Astrocyte of the hippocampus (primary cell): ENCODE measurements around the gene USP34.
"Not testable (repeated sequence)": the region's sequence is repeated elsewhere in the genome, so short reads cannot be mapped to it uniquely, and the experiment has no call there.

Experiments used
- DNase-seq: peaks from one replicate; pipeline ENCODE4 v3.0.0; 2011; ENCODE audit warnings: low read depth, low spot score

Gene USP34, protein sequence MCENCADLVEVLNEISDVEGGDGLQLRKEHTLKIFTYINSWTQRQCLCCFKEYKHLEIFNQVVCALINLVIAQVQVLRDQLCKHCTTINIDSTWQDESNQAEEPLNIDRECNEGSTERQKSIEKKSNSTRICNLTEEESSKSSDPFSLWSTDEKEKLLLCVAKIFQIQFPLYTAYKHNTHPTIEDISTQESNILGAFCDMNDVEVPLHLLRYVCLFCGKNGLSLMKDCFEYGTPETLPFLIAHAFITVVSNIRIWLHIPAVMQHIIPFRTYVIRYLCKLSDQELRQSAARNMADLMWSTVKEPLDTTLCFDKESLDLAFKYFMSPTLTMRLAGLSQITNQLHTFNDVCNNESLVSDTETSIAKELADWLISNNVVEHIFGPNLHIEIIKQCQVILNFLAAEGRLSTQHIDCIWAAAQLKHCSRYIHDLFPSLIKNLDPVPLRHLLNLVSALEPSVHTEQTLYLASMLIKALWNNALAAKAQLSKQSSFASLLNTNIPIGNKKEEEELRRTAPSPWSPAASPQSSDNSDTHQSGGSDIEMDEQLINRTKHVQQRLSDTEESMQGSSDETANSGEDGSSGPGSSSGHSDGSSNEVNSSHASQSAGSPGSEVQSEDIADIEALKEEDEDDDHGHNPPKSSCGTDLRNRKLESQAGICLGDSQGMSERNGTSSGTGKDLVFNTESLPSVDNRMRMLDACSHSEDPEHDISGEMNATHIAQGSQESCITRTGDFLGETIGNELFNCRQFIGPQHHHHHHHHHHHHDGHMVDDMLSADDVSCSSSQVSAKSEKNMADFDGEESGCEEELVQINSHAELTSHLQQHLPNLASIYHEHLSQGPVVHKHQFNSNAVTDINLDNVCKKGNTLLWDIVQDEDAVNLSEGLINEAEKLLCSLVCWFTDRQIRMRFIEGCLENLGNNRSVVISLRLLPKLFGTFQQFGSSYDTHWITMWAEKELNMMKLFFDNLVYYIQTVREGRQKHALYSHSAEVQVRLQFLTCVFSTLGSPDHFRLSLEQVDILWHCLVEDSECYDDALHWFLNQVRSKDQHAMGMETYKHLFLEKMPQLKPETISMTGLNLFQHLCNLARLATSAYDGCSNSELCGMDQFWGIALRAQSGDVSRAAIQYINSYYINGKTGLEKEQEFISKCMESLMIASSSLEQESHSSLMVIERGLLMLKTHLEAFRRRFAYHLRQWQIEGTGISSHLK (N-terminal part only)

DNA sequence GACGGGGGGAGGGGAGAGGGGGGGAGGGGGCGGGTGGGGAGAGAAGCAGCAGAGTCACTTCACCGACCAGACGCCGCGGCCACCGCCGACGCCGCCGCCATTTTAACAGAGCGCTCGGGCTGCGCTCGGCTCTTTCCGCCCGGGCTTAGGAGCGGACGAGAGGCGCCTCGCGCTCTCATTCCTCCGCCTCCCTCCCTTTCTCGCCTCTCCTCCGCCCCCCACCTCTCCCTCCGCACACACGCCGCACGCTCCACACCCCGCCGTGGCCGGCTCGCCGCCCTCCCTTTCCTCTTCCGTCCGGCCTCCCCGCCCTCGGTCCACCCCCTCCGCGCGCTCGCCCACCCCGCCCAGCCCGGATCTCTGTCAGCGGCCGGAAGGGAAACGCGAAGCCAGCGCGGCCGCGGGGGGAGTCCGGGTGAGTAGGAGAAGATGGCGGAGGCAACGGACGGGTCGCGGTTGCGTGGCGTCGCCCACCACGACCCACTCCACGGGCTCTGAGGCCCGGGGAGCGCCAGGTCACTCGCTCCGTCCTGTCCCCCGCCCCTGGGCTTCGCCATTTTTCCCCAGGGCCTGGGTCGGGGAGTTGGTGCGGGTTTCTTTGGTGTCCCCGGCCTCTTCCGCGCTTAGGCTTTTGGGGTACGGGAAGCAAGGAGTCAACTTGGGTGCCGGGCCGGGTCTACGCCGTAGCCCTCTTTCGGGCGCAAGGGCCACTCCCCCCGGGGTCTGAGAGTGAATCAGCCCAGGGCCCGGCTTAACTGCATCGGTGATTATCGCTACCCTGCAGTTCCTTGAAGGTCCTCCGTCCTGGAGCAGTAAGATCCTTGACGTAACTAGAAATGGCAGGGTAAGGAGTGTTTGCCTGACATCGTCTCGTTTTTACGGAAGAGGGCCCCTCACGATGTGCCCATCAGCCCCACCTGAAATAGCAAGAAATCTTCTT lies at the start of gene USP34:
Gene USP34, minus strand, starts transcription at position 123 of the 940 bp plus-strand sequence. CDS start 395 bp downstream, outside the sequence.
- peak; percentile 98 for DNase-seq

DNA sequence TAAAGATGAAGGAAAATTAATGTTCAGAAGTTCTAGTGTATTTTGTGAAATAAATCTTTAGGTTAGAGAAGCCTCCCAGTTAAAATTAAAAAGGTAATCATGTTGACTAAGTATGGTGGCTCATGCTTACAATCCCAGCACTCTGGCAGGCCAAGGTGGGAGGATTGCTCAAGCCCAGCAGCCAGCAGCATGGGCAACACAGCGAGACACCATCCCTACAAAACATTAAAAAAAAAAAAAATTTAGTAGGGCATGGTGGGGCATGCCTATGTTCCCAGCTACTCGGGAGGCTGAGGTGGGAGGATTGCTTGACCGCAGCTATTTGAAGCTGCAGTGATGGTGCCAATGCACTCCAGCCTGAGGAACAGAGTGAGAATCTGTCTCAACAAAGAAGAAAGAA lies 49.4 kb upstream of the USP34 start:
- no peak for DNase-seq

DNA sequence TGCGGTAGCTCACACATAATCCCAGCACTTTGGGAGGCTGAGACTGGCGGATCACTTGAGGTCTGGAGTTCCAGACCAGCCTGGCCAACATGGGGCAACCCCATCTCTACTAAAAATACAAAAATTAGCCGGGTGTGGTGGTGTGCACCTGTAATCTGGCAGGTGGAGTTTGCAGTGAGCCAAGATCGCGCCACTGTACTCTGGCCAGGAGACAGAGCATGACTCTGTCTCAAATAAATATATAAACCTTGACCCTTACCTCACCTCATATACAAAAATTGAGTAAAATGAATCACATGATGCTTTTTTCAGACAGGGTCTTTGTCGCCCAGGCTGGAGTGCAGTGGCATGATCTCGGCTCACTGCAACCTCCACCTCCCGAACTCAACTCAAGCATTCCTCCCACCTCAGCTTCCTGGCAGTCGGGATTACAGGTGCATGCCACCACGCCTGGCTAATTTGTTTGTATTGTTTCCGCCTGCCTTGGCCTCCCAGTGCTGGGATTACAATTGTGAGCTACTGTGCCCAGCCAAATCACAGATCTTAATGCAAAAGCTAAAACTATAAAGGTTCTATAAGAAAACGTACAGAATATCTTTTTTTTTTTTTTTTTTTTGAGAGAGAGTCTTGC lies 42.0 kb upstream of the USP34 start:
- no peak for DNase-seq

DNA sequence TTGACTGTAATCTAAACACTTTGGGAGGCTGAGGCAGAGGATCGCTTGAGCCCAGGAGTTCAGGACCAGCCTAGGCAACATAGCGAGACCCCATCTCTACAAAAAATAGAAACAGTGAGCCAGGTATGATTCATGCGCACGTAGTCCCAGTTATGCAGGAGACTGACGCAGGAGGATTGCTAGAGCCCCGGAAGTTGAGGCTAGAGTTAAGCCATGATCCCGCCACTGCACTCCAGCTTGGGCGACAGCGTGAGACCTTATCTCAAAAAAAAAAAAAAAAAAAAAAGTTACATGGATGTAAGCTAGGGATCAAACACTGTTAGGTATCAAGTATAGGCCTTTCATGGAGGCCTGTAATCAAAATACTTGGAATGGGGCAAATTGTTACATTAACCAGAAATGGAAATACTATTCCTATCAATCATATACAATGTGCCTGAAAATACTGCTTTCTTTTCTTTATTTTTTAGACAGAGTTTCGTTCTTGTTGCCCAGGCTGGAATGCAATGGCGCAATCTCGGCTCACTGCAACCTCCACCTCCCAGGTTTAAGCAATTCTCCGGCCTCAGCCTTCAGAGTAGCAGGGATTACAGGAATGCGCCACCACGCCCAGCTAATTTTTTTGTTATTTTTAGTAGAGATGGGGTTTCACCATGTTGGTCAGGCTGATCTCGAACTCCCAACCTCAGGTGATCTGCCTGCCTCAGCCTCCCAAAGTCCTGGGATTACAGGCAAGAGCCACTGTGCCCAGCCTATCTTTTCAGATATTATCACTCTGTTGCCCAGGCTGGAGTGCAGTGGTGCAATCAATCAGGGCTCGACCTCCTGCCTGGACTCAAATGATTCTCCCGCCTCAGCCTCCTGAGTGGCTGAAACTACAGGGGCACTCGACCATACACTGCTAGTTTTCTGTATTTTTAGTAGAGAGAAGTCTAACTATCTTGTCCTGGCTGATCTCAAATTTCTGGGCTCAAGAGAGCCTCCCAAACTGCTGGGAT lies 40.1 kb upstream of the USP34 start:
- DNase-seq, result no peak

DNA sequence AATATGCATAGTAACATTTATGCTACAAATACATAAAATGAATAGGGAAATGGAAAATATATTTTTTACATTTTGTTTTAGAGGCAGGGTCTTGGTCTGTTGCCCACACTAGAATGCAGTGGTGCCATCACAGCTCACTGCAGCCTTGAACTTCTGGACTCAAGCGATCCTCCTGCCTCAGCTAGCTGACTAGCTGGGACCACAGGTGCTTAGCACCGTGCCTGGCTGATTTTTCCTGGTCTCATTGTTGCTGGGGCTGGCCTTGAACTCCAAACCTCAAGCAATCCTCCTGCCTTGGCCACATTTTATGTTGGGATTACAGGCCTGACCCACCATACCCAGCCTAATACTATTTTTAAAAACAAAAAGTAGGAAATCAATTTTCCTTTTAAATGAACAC lies 34.1 kb upstream of the USP34 start:
- DNase-seq, result no peak

DNA sequence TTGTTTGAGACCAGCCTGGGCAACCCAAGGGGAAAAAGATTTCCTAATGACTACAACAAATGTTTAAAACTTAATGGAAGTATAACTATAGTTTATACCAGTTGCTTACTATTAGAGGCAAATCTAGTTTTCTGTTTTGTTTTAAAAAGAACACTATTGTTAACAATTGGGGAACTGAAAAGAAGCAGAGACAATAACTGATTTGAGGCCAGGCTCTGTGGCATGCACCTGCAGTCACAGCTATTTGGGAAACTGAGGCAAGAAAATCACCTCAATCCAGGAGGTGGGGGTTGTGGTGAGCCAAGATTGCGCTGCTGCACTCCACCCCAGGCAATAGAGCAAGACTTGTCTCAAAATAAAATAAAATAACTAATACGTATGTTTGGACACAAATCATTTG lies 28.2 kb upstream of the USP34 start:
- no peak for DNase-seq

DNA sequence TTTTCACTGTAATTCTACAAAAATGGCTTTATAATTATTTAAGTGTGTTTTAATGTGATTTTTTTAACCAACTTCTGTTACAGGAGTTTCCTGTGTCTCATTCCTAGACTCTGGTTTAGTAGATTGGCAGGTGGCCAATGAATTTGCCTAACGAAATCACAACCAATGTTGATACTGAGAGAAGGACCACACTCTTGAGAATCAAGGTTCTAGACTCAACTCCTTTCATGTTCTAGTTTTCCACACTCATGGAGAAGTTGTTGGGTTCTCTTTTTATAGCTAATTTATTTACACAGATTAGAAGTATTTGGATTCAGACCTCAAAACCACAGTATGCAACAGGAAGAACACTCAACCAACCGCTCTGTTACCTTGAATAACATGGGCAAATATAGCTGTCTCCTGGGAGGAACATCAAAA lies 22.6 kb upstream of the USP34 start:
- DNase-seq, result peak; percentile 63

DNA sequence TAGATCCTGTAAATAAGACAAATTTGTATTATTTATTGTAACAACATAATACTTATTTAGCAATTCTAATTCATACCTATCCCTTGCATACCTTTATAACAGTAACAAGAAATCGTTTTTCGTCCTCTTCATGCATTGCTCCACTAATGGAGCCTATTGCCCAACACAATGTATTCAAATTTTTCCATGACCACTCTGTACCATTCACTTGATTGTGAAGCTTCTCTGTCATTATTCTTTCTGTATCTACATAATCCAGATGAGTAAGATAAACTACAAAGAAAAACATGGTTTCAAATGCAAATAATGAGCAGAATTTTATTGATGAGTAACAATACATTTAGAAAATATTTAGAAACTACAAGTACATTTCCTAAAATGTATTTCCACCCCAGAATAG lies 21.6 kb upstream of the USP34 start:
- no peak for DNase-seq

DNA sequence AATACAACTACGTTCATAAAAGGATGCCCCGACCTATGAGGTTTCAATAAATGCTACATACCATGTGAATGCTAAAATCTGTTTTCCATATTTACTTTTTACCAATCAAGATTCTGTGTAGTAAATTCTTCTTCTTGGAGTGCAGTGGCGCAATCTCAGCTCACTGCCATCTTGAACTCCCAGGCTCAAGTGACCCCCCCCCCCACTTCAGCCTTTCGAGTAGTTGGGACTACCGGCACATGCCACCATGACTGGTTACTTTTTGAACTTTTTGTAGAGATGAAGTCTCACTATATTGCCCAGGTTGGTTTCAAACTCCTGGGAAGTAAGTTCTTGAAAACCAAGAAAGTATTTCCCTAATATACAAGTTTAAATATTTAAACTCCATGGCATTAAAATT lies 14.4 kb upstream of the USP34 start:
- DNase-seq, result no peak

DNA sequence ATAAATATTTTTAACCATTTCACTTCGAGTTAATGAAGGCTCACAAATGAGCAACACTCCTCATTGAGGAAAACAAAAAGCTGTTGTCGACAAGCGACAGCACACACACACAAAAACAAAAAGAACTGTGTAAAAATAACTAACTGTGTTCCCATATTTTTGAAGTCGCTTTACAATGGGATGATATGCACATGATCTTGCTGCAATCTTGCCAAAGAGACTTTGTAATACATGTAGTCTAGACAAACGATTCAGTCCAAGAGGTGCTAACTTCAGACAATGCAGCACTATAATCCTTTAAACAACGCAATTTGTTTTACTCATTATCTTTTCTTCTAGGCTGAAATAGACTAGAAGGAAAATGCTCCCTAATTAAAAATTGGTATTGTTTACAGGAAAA lies 7.2 kb upstream of the USP34 start:
- DNase-seq, result no peak

DNA sequence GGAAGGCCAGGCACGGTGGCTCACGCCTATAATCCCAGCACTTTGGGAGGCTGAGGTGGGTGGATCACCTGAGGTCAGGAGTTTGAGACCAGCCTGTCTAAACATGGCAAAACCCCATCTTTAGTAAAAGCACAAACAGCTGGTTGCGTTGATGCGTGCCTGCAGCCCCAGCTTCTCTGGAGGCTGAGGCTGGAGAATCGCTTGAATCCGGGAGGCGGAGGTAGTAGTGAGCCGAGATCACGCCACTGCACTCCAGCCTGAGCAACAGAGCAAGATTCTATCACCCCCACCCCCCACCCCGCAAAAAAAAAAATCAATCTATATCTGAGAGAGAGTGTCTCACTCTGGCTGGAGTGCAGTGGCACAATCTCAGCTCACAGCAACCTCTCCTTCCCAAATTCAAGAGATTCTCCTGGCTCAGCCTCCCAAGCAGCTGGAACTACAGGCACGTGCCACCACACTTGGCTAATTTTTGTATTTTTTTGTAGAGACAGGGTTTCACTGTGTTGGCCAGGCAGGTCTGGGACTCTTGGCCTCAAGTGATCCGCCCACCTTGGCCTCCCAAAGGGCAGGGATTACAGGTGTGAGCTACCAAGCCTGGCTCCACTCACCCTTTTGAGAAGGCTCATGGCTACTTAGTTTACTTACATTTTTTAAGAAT lies 6.2 kb upstream of the USP34 start:
- not testable (repeated sequence) for DNase-seq

DNA sequence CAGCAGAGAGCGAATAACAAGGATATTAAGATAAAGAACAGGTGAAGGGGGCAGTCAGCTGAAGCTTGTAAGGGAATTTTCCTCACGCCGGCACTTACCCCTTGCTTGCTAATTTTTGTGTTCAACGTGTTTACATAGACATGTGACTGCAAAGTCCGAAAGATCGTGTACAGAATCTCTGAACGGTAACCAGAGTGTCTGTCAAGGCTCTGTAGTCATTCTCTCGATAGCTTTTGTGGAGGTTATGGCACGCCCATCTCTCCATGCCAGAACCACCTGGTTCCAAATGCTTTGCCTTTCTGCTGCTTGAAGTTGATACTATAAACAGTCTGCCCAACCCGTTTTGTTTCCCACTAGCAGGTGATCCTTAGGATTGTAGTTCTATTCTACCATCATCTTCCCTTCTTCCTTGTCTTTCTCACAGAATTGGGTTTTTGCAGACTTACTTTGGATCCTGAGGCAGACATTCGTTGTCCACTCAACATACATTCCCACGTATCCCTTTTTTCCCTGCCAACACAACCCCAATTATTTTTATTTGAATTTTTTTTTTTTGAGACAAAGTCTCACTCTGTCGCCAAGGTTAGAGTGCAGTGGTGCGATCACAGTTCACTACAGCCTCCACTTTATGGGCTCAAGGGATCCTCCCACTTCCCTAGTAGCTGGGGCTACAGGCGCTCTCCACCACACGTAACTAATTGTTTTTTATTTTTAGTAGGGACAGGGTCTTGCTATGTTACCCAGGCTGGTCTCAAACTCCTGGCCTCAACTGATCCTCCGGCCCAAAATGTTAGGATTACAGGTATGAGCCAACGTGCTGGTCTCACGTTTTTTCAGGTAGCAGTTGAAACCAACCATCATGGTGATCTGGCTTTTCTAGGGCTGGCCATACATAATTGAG lies 1.3 kb upstream of the USP34 start:
- peak; percentile 44 for DNase-seq

DNA sequence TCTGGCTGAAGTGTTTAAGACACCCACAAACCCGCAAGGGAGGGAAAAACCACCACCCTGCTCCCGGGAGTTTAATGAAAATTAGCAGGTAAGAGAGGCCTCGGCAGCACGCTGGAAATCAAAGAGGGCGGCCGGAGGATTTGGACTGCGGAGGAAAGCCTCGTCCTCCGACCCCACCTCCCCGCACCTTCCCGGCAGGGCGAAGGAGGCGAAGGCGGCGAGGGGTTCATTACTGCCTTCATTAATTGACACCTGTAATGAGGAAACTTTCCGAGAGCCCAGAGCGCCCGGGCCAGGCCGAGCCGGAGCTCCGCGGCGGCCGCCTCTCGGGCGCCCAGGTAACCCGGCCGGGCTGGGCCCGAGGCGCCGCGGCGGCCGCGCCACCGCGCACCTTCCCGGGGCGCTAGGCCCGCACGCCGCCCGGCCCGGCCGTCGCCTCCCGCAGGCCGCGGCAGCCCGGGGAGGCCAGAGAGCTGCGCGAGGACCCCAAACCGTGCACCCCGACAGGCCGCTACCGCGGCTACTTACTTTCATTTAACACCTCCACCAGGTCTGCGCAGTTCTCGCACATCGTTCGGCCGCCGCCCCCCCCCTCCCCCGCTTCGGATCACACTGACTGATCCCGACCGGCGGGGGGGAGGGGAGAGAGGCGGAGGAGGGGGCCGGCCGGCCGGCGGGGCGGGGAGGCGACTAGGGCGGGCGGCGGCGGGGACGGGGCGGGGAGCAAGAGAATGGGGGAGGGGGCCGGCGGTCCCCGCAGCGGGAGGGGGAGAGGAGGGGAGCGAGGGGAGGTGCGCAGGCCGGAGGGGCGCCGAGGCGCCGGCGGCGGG lies 550 bp downstream of the USP34 start:
- DNase-seq, result peak; percentile 90

DNA sequence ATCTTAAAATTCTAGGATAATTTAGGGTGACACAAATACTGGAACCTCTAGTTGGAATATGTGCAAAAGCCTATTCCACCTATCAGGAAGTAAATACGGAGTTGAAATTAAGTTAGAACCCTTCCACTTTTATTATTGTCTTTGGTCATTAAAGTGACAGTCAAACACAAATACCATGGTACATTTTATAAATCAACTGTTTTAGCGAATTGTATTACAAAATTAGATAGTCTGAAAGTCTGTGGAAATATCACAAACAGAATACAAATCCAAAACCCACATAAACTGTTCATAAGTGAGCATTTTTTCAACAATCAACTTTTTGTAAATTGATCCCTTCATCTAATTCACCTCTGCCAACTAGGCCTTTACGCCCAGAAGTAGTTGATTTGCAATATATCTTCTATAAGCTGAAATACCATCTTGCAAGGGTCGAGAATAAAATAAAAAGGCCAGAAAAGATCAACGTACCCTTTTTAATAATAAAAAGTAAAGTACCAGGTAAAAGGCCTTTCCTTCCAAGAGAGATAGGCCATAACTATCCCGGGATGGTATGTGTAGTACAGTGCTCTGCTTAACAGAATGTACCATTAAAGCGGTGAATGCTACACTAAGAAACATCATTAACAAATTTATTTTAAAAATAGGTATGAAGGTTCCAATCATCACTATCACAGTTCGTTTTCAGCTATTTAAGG lies 1.3 kb downstream of the USP34 start:
- DNase-seq, result peak; percentile 22

DNA sequence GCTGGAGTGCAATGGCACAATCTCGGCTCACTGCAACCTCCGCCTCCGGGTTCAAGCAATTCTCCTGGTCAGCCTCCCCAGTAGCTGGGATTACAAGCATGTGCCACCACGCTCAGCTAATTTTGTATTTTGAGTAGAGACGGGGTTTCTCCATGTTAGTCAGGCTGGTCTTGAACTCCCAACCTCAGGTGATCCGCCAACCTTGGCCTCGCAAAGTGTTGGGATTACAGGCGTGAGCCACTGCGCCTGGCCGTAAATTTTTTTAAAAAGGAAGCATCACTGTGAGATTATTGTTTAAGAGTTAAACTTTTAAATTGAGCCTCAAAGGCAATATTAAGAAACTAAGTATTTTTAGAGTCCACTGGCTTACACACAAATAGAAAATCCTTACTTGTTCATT lies 2.7 kb downstream of the USP34 start:
- not testable (repeated sequence) for DNase-seq

DNA sequence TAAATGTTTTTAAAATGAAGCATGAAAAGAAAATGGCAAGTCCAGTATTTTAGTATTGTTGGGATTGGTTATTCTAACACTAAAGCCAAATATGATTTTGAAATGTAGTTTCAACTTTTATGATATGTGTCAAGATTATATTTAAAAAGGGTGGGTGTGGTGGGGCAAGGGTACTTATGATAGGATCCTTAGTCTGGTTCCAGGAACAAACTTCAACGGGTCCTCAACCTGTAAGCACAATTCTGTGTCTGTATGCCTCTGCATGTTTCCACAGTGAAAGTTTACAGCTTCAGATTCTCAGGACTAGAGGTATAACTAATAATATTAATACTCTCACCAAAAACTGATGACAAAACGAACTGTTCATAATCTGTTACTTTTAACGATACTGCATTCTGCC lies 5.8 kb downstream of the USP34 start:
- DNase-seq, result no peak
